ENCODE data around the gene PCDH15. TPM values are rescaled to one million over a fixed set of nuclear protein-coding genes. Genes with fewer than 3 reads are reported as not detected.
A peak's percentile ranks its signal among the peaks of the same experiment; 100 is the strongest.
"Not testable (repeated sequence)": the region's sequence is repeated elsewhere in the genome, so short reads cannot be mapped to it uniquely, and the experiment has no call there.

The PCDH15 gene
- total RNA-seq, 1 experiment from 2014 or later, result not detected

DNA sequence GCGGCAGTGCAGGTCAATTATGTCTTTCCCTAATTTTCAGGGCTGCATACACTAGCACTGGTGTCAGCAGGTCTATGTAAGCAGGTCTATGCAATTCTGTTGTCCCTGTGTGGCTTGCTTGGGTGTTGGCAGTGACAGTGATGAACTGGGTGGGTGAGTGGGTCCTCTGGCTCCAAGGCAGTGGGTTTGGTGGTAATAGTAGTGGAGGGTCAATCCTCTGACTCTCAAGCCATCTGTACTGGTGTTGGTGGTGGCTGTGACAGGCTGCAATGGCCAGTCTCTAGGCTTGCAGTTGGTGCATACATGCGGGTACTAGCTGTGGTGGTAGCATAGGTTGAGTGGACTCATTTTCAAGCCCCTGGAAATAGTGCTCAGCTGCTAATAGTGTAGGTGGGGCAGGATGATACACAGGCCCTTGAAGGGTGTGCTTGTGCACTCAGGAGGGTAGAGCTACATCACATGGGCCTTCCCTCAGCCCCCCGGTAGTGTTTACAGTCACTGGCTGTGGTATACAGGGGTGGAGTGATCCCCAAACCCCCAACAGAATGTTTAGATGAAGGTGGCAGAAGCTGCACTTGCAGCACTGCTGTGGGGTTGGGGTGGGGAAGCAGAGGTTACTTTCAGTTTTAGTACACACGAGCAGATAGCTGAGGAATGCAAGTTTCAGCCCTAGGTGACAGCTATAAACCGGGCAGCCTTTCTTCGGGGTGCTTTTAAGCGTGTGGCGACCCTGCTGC is 331.3 kb downstream of the PCDH15 start:
- no peak for DNase-seq (ENCODE audit: low spot score)
- in situ Hi-C loops (cut with HindIII; ENCODE audit: low sequenced_read_pairs), result no loop called here

DNA sequence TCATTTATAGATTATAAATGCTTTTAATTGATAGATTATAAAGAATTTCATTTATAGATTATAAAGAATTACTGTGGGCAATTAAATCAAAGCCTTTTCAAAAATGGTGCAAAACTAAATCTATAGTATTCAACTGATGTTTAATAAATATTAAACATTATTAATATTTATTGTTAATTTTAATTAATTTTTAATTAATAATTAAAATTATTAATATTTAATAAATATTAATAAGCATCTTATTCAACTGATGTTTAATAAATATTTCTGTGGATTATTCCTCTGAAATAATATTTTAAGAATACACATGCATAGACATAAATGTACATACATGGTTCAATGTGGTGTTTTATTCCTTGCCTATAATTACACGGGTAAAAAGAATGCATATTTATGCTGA is 346.8 kb downstream of the PCDH15 start:
- DNase-seq (ENCODE audit: low spot score), result no peak
- in situ Hi-C loops (cut with HindIII; ENCODE audit: low sequenced_read_pairs), result no loop called here

DNA sequence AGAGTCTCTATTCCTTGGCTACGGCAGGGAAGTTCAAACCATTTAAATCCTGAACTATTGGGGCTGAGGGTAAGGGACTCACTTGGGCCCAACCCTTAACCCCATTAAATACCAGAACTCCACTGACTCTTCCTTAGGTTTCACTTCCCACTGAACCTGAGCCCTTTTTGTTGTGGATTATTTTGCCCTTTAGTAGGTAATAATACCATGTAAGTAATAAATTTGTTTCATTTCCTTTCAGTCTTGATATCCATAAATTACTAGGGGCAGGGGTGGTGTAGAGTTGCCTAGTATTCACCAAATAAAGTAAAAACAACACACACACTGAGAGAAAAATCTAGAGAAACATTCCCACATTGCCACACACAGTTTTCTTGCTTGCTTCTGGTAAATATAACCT is 352.0 kb downstream of the PCDH15 start:
- in situ Hi-C loops (cut with HindIII; ENCODE audit: low sequenced_read_pairs), result no loop called here
- no peak for DNase-seq (ENCODE audit: low spot score)

DNA sequence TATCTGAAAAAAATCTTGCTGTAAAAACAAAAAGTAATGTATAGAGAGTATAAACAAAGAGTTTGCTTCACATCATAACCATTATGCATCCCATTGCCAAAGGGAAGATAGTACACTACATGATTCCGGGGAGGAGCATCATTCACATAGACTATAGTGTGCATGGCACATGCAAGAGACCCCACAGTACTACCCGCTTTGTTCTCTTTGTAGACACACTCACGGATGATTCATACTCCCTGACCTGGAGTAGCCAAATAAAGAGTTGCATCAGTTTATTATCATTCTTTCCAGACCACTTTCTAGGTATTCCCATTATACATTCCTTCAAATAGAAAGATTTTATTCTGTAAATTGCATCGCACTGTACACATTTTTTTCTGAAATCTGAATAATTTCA is 356.9 kb downstream of the PCDH15 start:
- no peak for DNase-seq (ENCODE audit: low spot score)
- in situ Hi-C loops (cut with HindIII; ENCODE audit: low sequenced_read_pairs), result no loop called here

DNA sequence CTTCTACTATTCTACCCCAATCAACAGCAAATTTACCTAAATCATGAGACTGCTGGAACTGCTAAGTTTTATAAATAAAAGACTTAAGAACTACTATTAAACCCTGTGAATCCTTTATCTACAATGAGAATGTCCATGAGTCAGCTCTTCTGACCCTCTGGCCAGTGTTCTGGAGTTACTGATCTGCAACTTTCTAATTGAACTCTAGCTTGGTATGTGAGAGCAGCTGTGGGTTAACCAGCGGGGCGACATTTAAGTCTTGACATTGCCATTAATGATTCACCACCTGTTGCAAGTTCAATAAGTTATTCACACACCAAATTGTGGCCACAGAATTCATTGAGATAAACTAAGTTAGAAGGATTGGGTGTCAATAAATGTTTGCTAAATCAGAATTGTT is 359.8 kb downstream of the PCDH15 start:
- in situ Hi-C loops (cut with HindIII; ENCODE audit: low sequenced_read_pairs), result no loop called here
- DNase-seq (ENCODE audit: low spot score), result no peak

DNA sequence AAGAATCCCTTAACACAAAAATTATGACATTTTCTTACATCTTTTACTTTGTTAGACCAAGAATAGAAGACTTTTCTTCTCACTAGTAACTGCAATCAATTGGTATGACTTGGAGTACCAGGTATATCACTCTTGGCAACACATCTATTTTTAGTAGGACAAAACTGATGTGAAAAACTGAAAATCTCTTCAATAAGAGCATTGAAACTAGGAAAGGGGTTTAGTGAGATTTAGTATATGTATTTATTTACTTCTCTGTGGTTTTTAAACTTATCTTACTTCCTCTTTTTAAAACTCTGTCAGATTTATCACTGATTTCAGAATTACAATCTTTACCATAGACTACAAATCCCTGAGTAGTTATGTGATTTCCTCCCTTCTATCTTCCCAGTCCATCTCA is 366.2 kb downstream of the PCDH15 start:
- DNase-seq (ENCODE audit: low spot score), result no peak
- in situ Hi-C loops (cut with HindIII; ENCODE audit: low sequenced_read_pairs), result no loop called here

DNA sequence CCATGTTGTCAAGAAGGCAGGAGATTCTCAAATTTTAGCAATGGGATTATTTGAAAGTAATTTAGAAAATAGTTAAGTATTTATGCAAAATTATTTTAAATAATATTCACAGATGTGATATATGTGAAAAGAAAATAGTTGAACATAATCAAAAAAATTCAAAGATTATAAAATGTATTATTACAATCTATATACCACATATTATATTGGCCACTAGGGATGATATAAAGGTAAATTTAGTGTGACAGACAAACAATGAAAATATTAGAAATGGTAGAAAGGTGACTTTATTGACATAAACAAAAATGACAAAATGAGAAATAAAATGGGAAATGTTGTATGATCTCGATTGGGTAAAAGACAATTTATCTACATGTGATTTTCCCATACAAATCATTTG is 385.5 kb downstream of the PCDH15 start:
- in situ Hi-C loops (cut with HindIII; ENCODE audit: low sequenced_read_pairs), result no loop called here

DNA sequence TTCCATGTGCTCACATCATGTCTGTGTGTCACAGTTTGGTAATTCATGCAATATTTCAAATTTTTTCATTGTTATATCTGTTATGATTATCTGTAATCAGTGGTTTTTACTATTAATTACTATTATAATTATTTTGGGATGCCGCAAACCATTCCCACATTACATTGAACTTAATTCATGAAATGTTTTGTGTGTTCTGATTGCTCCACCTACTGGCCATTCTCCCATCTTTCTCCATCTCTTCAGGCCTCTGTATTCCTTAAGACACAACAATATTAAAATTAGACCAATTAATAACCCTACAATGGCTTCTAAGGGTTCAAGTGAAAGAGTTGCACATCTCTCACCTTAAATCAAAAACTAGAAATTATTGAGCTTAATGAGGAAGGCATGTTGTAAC is 398.5 kb downstream of the PCDH15 start:
- in situ Hi-C loops (cut with HindIII; ENCODE audit: low sequenced_read_pairs), result no loop called here
- peak; percentile 12 for DNase-seq (ENCODE audit: low spot score)

More for the DNA sequence above, 385.5 kb downstream of the PCDH15 start:
- DNase-seq (ENCODE audit: low spot score), result no peak

DNA sequence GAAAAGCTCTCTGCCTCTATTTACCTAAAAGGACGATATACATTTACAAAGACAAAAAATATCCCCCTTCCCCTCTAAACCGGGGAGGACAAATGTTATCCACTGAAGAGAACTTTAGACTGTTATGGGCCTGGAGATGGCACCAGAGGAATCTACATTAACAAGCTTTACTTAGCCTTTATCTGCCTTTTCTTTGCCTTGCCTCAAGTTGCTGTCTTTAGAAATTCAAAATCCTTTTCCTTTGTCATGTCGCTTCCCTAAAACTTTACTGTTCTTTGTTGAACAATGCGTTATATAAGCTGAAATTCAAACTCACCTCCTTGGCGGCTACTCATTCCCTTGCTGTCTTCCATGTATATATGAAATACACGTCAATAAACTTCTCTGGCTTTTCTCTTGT is 405.0 kb downstream of the PCDH15 start:
- DNase-seq (ENCODE audit: low spot score), result no peak
- in situ Hi-C loops (cut with HindIII; ENCODE audit: low sequenced_read_pairs), result no loop called here

DNA sequence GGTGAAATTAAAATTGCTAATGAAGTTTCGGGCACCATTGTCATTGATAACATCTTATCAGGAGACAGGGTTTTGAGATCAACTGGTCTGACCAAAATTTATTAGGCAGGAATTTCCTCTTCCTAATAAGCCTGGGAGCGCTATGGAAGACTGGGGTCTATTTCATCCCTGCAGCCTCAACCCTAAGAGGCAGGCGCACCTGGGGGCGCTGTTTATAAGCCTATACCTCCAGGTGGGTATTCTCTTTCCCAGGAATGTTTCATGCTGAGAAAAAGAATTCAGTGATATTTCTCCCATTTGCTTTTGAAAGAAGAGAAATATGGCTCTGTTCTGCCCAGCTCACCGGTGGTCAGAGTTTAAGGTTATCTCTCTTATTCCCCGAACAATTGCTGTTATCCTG is 406.4 kb downstream of the PCDH15 start:
- DNase-seq (ENCODE audit: low spot score); in situ Hi-C loops (cut with HindIII; ENCODE audit: low sequenced_read_pairs): not testable (repeated sequence)

DNA sequence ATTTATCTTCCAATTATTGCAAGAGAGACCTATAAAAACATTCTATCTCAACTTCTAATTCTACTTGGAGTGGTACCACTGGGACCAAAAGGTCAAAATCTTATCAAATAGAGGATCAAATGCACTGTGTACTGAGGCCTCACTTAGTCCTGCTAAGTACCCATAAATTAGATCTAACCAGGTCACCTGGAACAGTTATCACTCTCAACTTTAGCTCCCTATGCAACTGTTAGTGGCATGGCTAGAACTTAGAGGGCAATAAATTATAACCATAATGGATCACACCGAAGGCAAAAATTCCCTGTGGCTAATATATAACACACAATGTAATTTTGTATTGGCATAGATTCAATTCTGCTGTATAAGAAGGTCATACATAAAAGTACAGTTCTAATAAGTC is 428.9 kb downstream of the PCDH15 start:
- in situ Hi-C loops (cut with HindIII; ENCODE audit: low sequenced_read_pairs), result no loop called here
- no peak for DNase-seq (ENCODE audit: low spot score)

DNA sequence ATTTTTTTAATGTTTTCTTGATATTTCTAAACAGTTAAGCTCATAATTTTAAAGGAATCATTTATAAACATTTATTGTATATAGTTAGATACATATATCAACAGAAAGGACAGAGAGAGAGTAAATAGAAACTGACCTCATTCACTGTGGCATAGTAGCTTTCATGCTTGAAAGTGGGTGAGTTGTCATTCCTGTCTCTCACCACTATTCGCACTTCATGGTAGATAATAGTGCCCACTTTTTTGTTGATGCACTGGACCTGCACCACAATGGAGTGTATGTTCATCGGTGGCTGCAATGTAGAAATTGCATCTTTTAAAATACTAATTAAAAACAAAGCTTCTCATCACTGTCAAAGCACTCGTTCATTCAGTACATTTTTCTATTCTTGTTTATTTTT is 432.0 kb downstream of the PCDH15 start:
- no peak for DNase-seq (ENCODE audit: low spot score)
- in situ Hi-C loops (cut with HindIII; ENCODE audit: low sequenced_read_pairs), result no loop called here

DNA sequence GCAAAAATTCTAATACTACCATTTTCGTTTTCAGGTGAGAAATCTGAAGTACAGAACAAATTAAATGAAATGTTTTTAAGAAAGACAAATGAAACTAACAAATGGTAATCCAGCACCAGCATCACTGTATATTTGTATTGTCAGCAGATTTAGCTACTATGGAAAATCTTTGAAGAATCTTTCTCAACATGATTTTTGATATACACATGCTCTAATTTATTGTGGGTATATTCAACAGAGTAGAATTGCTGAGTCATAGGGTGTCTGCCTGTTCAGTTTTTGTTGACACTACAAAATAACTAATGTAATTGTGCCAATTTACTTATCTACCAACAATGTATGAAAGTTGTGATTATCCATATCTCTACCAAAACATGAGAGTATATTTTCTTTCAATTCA is 437.6 kb downstream of the PCDH15 start:
- in situ Hi-C loops (cut with HindIII; ENCODE audit: low sequenced_read_pairs), result no loop called here
- no peak for DNase-seq (ENCODE audit: low spot score)

DNA sequence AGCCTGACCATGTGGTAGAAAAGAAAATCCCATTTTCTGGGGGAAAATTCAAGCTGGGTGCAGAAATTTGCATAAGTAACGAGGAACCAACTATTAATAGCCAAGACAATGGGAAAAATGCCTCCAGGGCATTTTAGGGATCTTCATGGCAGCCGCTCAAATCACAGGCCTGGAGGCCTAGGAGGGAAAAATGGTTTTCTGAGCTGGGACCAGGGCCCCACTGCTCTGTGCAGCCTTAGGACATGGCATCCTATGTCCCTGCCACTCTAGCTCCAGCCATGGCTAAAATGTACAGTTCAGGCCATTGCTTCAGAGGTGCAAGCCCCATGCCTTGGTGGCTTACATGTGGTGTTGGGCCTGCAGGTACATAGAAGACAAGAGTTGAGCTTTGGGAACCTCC is 459.0 kb downstream of the PCDH15 start:
- DNase-seq (ENCODE audit: low spot score), result no peak
- in situ Hi-C loops (cut with HindIII; ENCODE audit: low sequenced_read_pairs), result no loop called here

DNA sequence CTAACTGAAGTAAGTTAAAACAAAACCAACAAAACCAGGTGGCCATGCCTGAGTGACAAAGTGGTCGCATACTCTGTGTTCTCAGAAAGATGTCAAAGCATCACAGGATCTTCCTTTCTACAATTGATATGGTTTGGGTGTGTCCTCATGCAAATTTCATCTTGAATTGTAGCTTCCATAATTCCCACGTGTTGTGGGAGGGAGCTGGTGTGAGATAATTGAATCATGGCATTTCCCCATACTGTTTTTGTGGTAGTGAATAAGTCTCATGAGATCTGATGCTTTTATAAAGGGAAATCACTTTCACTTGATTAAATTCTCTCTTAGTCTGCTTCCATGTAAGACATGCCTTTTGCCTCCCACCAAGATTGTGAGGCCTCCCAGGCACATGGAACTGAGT is 465.7 kb downstream of the PCDH15 start:
- in situ Hi-C loops (cut with HindIII; ENCODE audit: low sequenced_read_pairs), result no loop called here
- DNase-seq (ENCODE audit: low spot score), result no peak

DNA sequence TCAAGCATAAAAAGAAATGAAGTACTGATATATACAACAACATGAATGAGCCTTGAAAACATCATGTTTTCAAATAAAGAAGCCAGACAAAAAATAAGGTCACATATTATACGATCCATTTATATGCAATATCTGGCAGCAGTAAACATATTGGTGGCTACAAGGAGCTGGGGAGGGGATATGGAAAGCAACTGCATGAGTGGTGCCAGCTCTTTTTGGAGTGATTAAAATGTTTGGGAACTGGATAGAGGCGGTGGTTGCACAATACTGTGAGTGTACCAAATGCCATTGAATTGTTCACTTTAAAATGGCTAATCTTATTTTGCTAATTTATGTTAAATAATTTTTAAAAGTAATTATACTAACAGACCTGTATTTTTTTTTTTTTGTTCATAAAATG is 481.7 kb downstream of the PCDH15 start:
- DNase-seq (ENCODE audit: low spot score), result no peak
- in situ Hi-C loops (cut with HindIII; ENCODE audit: low sequenced_read_pairs), result no loop called here

DNA sequence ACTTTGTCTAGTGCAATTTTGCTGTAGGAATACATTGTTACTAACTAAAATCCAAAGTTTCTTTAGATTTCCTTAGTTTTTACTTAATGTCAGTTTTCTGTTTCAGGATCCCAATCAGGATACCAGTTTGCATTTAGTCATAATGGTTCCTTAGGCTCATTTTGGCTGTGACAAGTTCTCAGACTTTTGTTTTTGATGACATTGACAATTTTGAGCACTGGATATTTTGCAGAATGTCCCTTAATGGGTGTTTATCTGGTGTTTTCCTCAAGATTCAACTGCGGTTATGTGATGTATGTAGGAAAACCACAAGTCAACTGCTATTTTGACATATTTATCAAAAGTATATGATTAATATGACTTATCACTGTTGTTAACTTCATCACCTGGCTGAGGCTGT is 482.6 kb downstream of the PCDH15 start:
- in situ Hi-C loops (cut with HindIII; ENCODE audit: low sequenced_read_pairs), result no loop called here

DNA sequence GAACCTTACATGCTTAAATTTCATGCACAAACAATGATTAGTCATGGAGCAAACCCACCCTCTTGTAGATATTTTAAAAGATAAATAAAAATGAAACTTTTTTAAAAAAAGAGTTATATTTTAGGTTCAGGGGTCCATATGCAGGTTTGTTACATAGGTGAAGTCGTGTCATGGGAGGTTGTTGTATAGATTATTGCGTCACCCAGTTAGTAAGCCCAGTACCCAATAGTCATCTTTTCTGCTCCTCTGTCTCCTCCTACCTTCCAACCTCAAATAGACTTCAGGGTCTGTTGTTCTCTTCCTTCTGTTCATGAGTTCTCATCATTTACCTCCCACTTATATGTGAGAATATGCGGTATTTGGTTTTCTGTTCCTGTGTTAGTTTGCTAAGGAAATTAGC is 486.6 kb downstream of the PCDH15 start:
- in situ Hi-C loops (cut with HindIII; ENCODE audit: low sequenced_read_pairs), result no loop called here
- no peak for DNase-seq (ENCODE audit: low spot score)

More for the DNA sequence above, 482.6 kb downstream of the PCDH15 start:
- DNase-seq (ENCODE audit: low spot score), result no peak

DNA sequence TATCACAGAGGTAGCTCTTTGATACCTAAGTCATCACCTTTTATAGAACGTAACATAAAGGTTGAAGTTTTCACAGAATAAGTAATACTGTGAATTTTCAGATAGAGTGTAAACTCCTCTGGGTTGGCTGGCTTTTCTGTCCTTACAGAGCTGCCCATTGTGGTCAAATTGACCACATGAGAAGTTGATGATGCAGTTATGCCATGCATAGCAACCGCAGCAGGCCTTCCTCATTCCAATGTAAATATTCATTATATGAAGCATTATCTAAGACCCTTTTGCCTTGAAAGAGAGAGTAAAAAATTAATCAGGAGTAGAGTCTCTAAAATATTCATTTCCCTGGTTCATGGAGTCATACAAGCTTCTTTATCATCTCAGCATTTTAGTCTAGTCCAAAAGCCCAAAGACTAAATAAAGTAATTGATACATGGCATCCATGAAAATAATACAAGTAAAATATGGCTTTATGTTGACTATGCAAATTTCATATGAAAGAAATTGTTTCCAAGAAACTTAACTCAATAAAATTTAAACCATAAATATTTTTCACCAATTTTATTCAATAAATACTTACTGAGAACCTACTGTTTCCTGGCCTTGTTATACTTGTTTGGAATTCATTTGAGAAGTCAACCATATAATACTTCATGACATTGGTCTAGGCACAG is 516.4 kb downstream of the PCDH15 start:
- in situ Hi-C loops (cut with HindIII; ENCODE audit: low sequenced_read_pairs), result no loop called here
- no peak for DNase-seq (ENCODE audit: low spot score)

DNA sequence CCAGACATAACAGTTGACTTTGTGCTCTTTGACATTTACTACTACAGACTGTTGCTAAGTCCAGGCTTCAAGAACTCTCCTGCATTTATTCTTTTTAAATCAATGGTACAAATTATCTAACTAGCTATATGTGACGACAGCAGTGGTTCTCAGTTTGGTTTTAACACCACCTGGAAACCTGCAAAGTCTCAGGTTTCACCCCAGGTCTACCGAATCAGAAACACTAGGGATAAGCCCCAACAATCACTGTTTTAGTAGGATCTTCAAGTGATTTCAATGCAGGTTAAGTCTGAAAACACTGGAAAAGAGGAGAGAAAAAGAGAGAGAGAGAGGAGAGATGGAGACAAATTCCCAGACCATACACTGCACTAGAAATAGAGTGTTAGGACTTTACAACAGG is 519.0 kb downstream of the PCDH15 start:
- in situ Hi-C loops (cut with HindIII; ENCODE audit: low sequenced_read_pairs), result no loop called here
- no peak for DNase-seq (ENCODE audit: low spot score)

DNA sequence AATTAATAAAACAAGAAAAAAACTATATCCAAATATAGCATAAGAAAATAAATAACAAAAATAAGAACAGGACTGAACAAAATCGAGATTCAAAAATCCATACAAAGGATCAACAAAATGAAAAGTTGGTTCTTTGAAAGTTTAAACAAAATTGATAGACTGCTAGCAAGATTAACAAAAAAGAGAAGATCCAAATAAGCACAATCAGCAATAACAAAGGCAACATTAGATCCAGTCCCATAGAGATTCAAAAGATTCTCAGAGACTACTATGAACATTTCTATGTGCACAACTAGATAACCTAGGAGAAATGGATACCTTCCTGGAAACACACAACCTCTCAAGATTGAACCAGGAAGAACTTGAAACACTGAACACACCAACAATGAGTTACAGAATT is 534.6 kb downstream of the PCDH15 start:
- DNase-seq (ENCODE audit: low spot score), result no peak
- in situ Hi-C loops (cut with HindIII; ENCODE audit: low sequenced_read_pairs), result no loop called here

Measured in G401 (cell line).